ENCODE results near the gene ING2. TPM values are rescaled to one million over a fixed set of nuclear protein-coding genes. Genes with fewer than 3 reads are reported as not detected.

Gene ING2
- polyA plus RNA-seq, 6 donors from 2014 or later: 9.2 to 22.1 (median 11.9) TPM

GRCh38 chr4:183556947-183557346 is 52.1 kb downstream of the ING2 start:
- H3K36me3 Mint-ChIP-seq: no peaks in the 10 kb centered on the region
- H3K4me3 Mint-ChIP-seq: no peak overlapping the region
- H3K4me1 Mint-ChIP-seq: peaks cover 0 to 5% (median 4%) of the 10 kb centered on the region in 3 donors
- peaks cover 7 to 10% (median 9%) of the 10 kb centered on the region in 3 donors for H3K27me3 Mint-ChIP-seq
- no peak overlapping the region for H3K27ac Mint-ChIP-seq
- ATAC-seq (ENCODE audit: low read depth in 2 of 2) (no peak), DNase-seq (no peak)
- H3K9me3 Mint-ChIP-seq: peaks cover 0 to 11% (median 4%) of the 10 kb centered on the region in 7 donors

DNA sequence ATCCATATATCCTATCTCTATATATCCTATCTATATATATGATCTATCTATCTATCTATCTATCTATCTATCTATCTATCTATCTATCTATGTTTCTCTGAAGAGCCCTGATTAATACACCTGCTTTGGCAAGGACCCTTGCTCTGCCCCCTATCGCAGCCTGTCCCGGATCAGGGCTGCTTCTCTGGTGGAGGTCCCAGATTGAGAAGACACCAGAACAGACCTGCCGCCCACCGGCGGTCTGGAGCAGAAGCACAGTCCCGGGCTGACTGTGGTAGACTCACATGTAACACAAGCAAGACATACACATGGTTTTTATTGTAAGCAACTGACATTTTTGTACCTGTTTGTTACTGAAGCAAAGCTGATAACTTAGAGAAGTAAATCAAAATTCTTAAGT is 52.8 kb downstream of the ING2 start:
- H3K9me3 Mint-ChIP-seq: peaks cover 0 to 8% (median 3%) of the 10 kb centered on the region in 7 donors
- no peak for ATAC-seq (ENCODE audit: low read depth in 2 of 2)
- DNase-seq: no peak
- no peak overlapping the region for H3K4me3 Mint-ChIP-seq
- peaks cover 7 to 10% (median 9%) of the 10 kb centered on the region in 3 donors for H3K27me3 Mint-ChIP-seq
- H3K27ac Mint-ChIP-seq: no peak overlapping the region
- H3K36me3 Mint-ChIP-seq: no peaks in the 10 kb centered on the region
- H3K4me1 Mint-ChIP-seq: peaks cover 0 to 4% (median 3%) of the 10 kb centered on the region in 3 donors

GRCh38 chr4:183558873-183559272 is 54.0 kb downstream of the ING2 start:
- Mint-ChIP-seq H3K36me3 (no peaks in the 10 kb centered on the region), H3K27ac (no peak overlapping the region), H3K27me3 (peaks cover 9 to 13% (median 10%) of the 10 kb centered on the region in 3 donors), H3K4me3 (no peak overlapping the region), H3K9me3 (peaks cover 0 to 8% (median 0%) of the 10 kb centered on the region in 7 donors), H3K4me1 (no peaks in the 10 kb centered on the region)
- no peak for DNase-seq
- no peak for ATAC-seq (ENCODE audit: low read depth in 2 of 2)

GRCh38 chr4:183561905-183562304 is 57.0 kb downstream of the ING2 start:
- no peaks in the 10 kb centered on the region for H3K4me1 Mint-ChIP-seq
- no peaks in the 10 kb centered on the region for H3K36me3 Mint-ChIP-seq
- H3K4me3 Mint-ChIP-seq: no peak overlapping the region
- DNase-seq: no peak
- peaks cover 13 to 27% (median 25%) of the 10 kb centered on the region in 3 donors for H3K27me3 Mint-ChIP-seq
- no peak overlapping the region for H3K27ac Mint-ChIP-seq
- peaks cover 0 to 5% (median 0%) of the 10 kb centered on the region in 7 donors for H3K9me3 Mint-ChIP-seq
- ATAC-seq (ENCODE audit: low read depth in 2 of 2): no peak

Other genes starting within 250 kb of the ING2 start
- gene CLDN22, start 184.8 kb upstream of the ING2 start, polyA plus RNA-seq (ENCODE audit: low read depth in 6 of 6): not detected
- not detected for gene CLDN24, start 182.6 kb upstream of the ING2 start, polyA plus RNA-seq (ENCODE audit: low read depth in 6 of 6)
- 10 to 100 TPM; 16.1 to 47.1 (median 25.5) TPM for gene CDKN2AIP, start 60.4 kb upstream of the ING2 start, polyA plus RNA-seq (ENCODE audit: low read depth in 6 of 6)
- 10 to 100 TPM; 16.9 to 29.5 (median 19.6) TPM for gene RWDD4, start 154.1 kb downstream of the ING2 start, polyA plus RNA-seq (ENCODE audit: low read depth in 6 of 6)
- 10 to 100 TPM; 12.1 to 26.1 (median 17.2) TPM for gene TRAPPC11, start 154.2 kb downstream of the ING2 start, polyA plus RNA-seq (ENCODE audit: low read depth in 6 of 6)

All from naive B cell (primary cell).